GM18520 (cell line): Measurements from ENCODE around the gene NDUFS1.

Experiments
- ATAC-seq: cut with Tn5 transposase; IDR thresholded peaks from one replicate; pipeline ENCODE4 v1.9.1; 2021; ENCODE audit not compliant: unreplicated experiment

NDUFS1 gene

DNA sequence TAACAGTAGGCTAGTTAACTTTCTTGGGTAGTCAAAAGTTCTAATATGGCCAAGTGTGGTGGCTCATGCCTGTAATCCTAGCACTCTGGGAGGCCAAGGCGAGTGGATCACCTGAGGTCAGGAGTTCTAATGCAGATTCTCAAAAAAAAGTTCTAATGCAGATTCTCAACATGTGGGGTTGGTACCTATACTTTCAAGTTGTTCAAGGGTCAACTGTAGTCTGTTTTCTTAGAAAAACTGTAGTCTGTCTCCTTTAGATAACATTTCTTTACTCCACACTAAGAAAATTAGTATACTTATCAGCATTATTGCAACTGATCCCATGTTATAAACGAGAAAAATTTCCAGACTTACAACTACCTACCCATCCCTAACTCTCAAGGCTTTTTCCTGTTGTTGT is 89.8 kb downstream of the NDUFS1 start:
- no peak for ATAC-seq

DNA sequence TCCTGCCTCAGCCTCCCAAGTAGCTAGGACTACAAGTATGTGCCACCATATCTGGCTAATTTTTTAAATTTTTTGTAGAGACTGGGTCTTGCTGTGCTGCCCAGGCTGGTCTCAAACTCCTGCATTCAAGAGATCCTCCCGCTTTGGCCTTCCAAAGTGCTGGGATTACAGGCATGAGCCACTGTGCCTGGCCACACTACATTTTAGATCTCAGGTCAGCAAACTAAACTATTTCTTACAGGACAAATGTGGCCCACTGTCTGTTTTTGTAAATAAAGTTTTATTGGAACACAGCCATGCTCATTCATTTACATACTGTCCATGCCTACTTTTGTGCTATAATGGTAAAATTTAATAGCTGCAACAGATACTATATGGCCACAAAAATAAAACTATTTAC is 91.0 kb downstream of the NDUFS1 start:
- ATAC-seq, result no peak
